ENCODE results near the gene MINDY2. TPM values are rescaled to one million over a fixed set of nuclear protein-coding genes. Genes with fewer than 3 reads are reported as not detected.

Gene MINDY2
- total and polyA plus RNA-seq, 2 of the 8 experiments (the other 6 are each of a cell fraction or from before 2014, with no cell fraction given) = 3.1 to 25.7 TPM

DNA sequence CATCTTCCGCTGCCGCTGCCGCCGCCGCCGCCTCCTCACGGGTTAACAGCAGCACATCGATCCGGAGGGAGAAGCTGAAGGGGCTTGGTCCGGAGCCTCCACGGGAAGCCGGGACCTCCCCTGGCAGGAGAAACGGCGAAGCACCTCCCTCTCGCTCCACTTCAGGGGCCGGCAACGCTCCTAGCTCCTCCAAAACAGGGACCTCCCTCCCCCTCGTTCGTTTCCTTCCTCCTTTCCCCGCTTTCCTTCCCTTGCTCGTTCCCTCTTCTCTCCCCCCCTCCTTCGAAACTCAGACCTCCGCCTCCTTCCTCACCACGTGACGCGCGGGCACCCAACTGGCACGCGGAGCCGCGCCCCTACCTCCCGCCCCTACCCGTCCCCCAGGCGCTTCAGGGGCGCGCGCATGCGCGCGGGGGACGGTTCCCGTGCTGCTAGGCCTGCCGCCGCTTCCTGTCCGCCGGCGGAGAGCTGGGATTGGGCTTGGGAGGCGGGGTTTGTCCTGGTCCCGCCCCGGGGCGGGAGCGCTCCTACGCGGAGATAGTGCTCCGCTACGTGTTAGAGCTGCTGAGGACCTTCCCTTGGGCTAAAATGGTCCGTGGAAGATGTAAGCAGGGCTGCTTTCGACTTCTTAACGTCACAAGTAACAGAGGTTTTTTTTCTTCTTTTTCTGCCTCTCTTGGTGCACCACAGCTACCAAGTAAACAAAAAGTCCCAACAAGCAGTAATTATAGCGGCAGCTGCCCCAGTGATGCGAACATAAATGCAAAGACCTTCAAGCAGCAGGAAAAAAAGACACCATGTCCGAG is 21.4 kb upstream of the MINDY2 start, which contains the start of gene ADAM10 (continued):
- TF ChIP-seq SIN3A (conservative IDR thresholded peaks at IDR 0.05 in 1 of 2, IDR thresholded peaks at IDR 0.05 in 1 of 2; ENCODE audit: low read depth in 1 of 2, low read length in 2 of 2) (peak in 1 of 2 experiments; percentile 71; a peak in 2 of 4 replicates), RXRA (IDR thresholded peaks at IDR 0.05; ENCODE audit: insufficient read depth, low read depth, low read length) (no peak), CEBPB (IDR thresholded peaks at IDR 0.05; ENCODE audit: low read depth, low read length) (no peak), BRCA1 (IDR thresholded peaks at IDR 0.05; ENCODE audit: low read depth, low read length) (no peak), ZNF274 (IDR thresholded peaks at IDR 0.05; ENCODE audit: borderline replicate concordance, extremely low read depth, low read length) (no peak), CHD1 (IDR thresholded peaks at IDR 0.05; ENCODE audit: low read depth, low read length) (no peak), RAD21 (IDR thresholded peaks at IDR 0.05 in 1 of 2, conservative IDR thresholded peaks at IDR 0.05 in 1 of 2; ENCODE audit: low read depth in 2 of 2, low read length in 2 of 2) (no peak), SP4 (IDR thresholded peaks at IDR 0.05; ENCODE audit: low read length) (peak; percentile 71), EZH2 (IDR thresholded peaks at IDR 0.05; ENCODE audit: low read depth, low read length, severe bottlenecking) (no peak), BCL11A (IDR thresholded peaks at IDR 0.05; ENCODE audit: low read depth in 2 of 2, low read length in 2 of 2) (no peak), POU5F1 (IDR thresholded peaks at IDR 0.05; ENCODE audit: low read depth, low read length) (no peak), CTBP2 (IDR thresholded peaks at IDR 0.05; ENCODE audit: borderline replicate concordance, insufficient read depth, insufficient read length, low read length) (no peak)

Measured in H1 (cell line).